GM12873 (cell line): Measurements from ENCODE around the gene JCAD.

Experiments used
- TF ChIP-seq, protein P1 (sequence below): IDR thresholded peaks from 2 replicates; pipeline ENCODE4 v1.5.1; 2012; ENCODE audit warnings: low read depth, mild to moderate bottlenecking, moderate library complexity, low read length, control low read depth; ENCODE audit not compliant: insufficient read depth; ENCODE audit errors: missing control alignments

The JCAD gene

DNA sequence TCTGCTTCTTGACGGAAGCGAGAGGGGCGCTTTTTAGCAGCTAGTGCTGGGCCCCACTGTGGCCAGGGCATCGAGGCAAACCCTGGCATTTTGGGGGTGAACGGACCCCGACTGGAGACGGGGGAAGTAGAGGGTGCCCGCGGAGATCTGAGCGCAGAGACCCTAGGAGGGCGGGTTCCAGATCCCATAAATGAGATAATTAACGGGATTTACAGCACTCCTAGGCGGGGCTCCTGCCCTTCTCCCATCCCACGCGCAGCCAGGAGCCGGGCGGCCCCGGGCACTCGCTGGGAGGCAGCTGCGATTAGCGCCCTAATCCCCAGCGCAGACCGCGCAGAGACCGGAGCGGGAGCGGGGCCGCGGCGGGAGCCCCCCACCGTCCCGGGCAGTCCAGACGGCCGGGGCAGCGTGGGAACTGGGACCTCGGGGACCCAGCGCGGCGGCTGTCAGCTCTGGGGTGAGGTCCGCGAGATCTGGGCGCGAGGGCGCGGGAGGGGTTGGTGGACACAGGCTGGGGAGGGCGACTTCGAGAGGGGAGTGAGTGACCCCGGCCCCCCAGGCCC, 735 bp downstream of the JCAD start:
- TF ChIP-seq, protein P1, sequence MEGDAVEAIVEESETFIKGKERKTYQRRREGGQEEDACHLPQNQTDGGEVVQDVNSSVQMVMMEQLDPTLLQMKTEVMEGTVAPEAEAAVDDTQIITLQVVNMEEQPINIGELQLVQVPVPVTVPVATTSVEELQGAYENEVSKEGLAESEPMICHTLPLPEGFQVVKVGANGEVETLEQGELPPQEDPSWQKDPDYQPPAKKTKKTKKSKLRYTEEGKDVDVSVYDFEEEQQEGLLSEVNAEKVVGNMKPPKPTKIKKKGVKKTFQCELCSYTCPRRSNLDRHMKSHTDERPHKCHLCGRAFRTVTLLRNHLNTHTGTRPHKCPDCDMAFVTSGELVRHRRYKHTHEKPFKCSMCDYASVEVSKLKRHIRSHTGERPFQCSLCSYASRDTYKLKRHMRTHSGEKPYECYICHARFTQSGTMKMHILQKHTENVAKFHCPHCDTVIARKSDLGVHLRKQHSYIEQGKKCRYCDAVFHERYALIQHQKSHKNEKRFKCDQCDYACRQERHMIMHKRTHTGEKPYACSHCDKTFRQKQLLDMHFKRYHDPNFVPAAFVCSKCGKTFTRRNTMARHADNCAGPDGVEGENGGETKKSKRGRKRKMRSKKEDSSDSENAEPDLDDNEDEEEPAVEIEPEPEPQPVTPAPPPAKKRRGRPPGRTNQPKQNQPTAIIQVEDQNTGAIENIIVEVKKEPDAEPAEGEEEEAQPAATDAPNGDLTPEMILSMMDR: no peak

DNA sequence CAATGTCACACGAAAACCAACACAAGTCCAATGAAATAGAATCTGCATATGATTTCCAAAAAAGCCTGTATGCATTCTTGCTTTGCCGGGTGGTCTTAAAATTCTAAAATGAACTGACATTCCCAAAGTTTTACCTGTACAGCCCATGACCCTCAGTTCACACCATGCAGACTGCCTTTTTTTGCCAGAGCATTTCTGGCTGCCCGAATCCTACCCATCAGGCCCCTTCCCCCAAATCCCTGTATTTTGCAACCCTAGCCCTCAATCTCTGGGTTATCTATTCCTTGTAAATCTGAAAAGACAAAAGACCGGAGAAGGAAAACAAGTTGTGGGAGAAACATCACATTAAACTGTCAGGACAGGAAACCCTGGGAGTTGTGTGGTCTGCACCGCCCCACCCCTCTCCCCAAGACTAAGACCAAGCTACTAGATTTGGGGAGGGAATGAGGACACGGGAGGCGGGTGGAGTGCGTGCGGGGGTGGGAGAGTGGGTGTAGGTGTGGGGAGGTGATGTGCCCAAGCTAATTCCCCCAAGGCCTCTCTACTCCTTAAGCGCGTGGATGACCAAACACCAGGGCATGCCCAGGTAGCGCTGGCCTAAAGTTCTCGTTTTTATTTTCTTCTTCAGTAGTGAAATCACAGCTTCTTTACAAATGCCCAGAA, 1.4 kb downstream of the JCAD start:
- TF ChIP-seq, protein P1: no peak

DNA sequence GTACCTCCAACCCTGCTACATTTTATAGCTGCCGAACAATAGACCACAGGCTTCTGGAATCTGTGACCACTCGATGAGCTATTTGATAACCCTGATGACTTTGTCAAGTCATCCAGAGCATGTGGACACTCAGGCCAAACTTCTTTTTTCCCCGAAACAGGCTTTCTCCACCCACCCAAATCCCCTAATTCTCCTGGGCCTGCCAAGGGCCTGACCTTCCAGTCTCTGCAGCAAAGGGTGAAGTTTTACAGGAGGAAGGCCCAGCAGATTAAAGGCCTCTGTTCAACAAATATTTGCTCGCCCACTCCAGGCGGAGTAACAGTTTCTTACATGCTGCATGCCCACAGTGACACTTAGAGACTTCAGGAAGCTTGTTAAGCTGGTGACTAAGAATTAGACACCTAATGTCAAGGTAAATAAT, 2.0 kb downstream of the JCAD start:
- TF ChIP-seq, protein P1: no peak

DNA sequence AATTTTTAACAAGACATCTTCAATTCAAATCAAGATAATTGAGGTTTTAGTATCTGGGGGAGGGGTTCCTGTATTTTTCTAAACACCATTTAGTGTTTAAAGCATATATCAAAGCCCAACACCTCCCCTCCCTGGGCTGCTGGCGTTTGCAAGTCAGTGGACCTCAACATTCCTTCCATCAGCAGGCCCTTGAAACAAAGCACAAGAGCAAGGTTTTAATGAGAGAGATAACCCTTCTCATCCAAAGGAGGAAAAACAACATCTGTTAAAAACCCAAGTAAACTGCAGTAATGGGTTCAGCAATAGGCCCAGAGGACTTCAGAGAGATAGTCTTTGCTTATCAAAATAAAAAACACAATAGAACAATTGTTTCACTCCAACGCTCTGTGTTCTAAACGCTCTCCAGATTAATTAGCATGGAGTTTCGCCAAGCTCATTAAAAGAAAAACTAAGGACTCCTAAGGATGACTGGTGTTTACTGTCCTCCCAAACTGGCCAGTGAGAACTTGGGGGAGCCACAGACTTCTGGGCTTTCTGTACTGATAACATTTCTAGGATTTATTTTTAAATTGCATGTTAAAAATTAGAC, 2.5 kb downstream of the JCAD start:
- TF ChIP-seq, protein P1: no peak

DNA sequence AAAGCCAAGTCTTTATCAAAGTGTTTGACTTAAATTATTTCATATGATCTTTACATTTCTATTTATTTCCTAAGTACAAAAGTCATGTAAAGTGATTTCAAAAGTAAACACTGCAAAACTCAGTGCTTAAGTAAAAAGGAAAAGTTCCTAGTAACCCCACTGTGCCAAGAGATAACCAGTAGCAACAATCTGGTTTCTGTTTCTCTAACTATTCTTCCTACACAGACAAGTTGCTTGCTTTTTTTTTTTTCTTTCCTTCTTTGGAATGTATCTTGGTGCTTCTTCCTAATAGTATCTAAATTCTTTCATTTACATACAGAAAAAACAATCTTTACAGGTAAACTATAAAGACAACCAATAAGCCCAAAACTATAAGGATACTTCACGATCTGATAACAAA, 3.1 kb downstream of the JCAD start:
- TF ChIP-seq, protein P1: no peak

DNA sequence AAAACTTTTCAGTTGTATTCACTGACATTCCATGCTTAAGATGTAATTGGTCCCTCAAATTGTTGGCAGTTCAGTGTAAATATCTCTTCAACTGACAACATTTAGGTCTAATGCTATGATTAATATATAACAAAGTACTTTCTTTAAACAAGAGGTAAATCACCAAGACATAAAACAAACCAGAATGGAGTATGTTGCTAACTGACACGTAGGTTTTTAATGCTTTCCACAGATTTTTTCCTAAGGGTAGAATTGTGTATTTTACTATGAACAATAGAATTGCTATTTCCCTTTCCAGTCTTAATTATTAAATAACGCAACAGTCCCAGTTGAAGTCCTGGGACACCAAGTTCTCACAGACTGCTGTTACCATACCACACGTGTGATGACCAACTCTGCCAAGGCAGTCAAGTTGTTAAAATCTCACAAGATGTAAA, 4.1 kb downstream of the JCAD start:
- TF ChIP-seq, protein P1: no peak

DNA sequence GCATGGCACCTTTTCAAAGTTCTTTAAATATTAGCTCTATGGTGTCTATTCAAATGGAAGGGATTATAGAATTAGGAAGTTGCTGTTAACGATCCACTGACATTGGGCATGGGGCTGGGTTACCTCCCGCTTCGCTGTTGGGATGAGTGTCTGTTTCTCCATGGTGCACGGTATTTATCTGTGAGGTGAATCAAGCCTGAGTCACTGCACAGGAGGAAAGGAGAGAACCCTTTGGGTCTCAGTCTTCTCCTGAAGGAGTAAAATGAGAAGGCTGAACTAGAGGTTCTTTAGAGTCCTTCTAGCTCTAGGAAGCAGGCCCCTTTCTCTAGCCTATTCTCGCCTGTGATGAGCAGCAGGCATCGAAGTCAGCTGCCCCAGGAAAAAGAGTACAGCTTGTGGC, 7.3 kb downstream of the JCAD start:
- TF ChIP-seq, protein P1: no peak
